GM21447 (cell line): ENCODE data around the gene VWC2L.

Source experiments
- ATAC-seq: cut with Tn5 transposase; IDR thresholded peaks from one replicate; pipeline ENCODE4 v1.9.1; 2021; ENCODE audit not compliant: unreplicated experiment

The VWC2L gene

GRCh38 chr2:214533541-214533940 lies 122.7 kb downstream of the VWC2L start:
- no peak for ATAC-seq

- ATAC-seq: no peak
Observed at GRCh38 chr2:214536625-214537024, 125.8 kb downstream of the VWC2L start.

DNA sequence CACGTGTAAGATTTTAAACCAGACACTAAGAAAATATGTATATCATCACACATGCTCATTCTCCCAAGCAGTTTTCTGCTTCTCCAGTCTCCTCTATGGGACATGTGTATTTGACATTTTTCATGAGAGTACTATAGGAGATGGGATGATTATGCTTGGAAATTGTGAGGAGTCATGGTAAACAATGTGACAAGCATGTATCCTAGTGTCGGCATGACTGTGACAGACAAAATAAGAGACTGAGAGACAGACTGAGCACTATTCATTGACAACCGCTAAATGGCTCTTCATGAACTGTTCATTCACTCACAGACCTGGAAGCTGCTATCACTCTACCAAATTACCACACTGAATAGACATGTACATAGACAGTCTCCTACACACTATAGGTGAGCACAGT lies 127.1 kb downstream of the VWC2L start:
- no peak for ATAC-seq

DNA sequence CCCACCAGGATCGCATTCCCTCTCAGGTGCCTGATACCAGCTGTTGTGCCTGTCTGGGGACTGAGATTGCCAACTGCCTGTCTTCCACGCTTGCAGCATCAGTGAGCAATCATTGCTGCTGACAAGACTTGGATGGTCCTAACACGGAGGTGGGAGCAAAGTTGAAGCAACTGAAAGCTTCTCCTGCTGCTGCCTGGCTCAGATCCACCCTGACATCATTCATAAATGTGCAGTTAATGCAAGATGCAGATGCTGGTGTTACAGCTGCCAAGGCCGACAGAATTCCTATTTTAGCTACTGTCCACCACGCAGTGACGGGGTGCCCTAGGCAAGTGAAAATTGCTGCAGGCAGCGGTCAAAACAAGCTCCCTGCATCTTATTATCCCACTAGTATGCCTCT lies 131.4 kb downstream of the VWC2L start:
- ATAC-seq: no peak

- ATAC-seq: no peak
Observed at GRCh38 chr2:214542866-214543265, 132.0 kb downstream of the VWC2L start.

- no peak for ATAC-seq
Observed at GRCh38 chr2:214543386-214543955, 132.6 kb downstream of the VWC2L start.

DNA sequence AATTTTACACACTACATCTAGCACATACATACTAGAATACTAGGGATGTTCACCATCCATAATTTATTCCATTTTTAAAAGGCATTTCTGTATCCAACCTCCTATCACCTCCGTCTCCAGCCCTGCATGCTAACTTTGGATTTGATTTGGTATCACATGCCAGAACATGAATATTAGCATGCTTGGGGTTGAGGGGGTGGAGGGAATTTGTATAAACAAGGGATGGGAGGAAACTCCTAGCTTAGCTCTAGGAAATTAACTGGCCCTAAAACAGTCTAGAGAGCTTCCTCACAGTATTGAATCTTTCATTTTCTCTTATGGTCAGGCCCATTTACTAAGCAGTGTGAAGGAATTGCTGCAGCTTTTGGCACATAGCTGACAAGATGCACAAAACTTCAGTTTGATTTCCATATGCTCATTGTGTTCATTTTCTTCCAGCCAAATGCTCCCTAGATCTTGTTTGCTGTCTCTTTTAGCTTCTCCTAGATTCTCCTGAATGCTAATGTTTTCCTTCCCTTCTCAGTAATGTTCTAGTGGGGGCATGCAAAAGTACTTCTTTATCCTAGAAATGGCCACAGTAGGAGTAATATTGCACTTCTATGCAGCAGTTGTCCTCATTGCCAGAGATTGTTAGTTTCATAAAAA lies 135.2 kb downstream of the VWC2L start:
- ATAC-seq: no peak

- ATAC-seq: no peak
Observed at GRCh38 chr2:214547931-214548330, 137.1 kb downstream of the VWC2L start.

GRCh38 chr2:214549946-214550345 lies 139.1 kb downstream of the VWC2L start:
- no peak for ATAC-seq

- ATAC-seq: no peak
Observed at GRCh38 chr2:214550786-214551185, 139.9 kb downstream of the VWC2L start.

GRCh38 chr2:214557884-214558283 lies 147.0 kb downstream of the VWC2L start:
- no peak for ATAC-seq

DNA sequence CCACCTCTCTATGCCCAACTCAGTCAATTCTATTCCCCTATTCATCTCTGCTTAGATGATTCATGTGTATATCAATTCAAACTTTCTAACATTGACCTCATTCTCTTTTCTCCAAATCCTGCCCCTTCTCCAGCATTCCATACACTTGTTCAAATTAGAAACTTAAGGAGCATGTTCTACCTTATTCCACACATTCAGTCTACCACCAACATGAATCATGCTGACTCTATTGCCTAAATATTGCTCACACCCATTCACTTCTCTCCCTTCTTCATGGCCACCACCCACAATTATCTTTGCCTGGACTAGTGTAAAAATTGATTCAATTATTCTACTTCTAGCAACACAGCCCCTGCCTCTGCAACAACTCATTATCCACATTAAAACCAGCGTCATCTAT lies 147.5 kb downstream of the VWC2L start:
- no peak for ATAC-seq

- ATAC-seq: no peak
Observed at GRCh38 chr2:214560176-214560575, 149.3 kb downstream of the VWC2L start.

DNA sequence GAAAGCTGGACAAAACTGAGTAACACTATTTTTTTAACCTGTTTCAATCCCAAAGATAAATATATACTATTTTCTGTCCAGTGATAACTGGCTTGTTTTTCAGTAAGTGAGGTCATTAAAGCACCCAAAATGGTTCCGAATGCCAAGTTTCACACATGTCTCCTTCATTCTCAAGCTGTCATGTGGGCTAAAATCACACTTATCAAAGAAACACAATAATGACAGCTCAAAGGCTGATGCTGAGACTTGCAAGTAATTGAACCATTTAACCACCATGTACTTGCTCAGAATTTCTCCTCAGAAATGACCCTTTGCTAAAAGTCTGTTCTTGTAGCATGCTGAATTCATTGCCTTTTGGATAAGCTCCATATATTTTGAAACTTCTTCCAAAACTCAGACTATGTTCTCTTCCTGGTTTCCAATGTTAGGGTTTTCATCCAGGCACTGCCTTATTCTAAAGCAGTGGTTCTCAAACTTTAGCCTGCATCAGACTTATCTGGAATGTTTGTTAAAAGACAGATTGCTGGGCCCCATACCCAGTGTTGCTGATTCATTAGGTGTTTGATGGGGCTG lies 149.8 kb downstream of the VWC2L start:
- ATAC-seq: no peak

DNA sequence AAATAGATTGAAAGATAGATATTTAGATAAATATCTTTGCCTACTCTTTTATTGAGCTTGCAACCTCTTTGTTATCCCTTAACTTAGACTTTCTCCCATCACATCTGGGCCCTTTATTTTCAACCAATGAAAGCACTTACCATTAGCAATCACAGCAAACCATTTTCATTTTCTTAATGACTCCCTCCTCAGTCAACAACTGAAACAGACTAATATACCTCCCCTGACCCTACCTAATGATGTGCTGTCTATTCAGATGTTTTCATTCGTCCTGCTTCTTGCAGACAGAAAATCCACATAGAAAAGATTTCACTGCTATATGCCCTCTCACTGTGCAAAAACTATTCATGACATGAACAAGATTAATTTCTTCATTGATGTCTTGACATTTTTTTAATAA lies 154.4 kb downstream of the VWC2L start:
- no peak for ATAC-seq

DNA sequence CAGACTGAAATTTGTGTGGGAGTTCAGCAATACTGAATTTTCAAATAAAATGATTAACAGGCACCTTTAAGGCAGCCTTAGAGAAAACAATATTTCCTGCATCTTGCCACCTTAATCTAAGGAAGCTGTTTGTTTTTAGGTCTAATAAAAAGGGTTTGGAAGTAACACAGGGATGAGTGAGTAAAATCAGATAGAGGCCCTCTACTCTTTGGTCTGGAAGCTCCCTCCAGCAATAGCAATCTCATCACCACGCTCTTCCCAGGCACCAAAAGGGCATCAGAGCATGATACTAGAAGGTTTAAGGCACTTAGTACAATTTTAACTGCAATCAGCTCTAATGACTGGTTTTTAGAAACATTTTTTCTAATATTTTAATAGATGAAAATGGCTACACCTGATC lies 155.6 kb downstream of the VWC2L start:
- no peak for ATAC-seq

DNA sequence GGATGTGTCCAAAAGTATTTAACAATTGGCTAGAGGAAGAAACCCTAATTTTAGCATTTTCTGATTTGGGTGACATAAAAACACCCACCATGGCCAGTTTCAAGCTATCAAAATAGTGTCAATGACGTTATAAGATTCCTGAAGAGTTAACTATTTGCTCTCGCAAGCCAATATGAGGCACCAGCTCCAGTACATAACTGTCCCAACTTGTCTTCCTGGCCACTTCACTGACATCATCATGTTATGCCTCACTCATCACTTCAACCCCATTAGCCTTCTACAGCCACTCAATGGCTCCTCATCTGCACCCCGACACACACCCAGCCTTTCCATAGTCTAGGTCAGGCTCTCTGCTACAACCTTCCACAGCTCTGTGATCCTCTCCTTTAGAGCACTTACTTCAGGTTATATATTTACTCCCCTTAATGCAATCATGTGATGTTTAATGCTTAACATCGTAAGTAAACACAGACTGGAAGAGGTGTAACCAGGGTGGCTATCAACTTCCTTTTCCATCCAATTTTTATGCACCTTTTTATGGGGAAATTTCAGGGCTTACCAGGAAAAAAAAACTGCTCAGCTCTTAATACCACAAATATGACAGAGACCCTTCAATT lies 158.7 kb downstream of the VWC2L start:
- ATAC-seq: no peak

DNA sequence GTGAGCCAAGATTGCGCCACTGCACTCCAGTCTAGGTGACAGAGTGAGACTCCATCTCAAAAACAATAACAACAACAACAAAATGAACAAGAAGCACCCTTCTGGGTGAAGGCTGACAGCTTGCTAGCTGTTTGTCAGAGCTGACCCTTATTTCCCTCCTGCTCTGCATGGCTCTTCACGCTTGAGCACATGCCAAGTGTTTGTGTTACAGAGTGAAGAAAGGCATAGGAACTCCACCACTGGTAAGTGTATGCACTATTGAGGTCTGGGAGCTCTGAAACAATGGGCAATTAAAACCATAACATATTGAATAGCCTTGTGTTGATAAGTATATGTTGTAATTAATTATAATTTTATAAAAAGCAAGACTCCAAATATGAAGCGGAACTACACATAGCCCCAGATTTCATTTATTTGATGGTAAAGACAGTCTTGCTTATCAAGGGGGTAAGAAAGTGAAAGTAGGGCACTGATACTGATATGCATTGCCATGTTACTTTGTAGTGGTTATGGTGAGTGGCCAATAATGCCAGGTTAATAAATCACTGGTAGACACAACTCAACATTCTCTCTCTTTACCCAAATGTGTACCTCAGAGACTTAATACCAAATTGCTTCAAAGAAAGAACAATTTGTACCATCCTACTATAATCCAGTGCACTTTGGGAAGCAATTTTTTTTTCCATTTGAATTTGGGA lies 163.4 kb downstream of the VWC2L start:
- ATAC-seq: no peak

- ATAC-seq: no peak
Observed at GRCh38 chr2:214575030-214575429, 164.2 kb downstream of the VWC2L start.

DNA sequence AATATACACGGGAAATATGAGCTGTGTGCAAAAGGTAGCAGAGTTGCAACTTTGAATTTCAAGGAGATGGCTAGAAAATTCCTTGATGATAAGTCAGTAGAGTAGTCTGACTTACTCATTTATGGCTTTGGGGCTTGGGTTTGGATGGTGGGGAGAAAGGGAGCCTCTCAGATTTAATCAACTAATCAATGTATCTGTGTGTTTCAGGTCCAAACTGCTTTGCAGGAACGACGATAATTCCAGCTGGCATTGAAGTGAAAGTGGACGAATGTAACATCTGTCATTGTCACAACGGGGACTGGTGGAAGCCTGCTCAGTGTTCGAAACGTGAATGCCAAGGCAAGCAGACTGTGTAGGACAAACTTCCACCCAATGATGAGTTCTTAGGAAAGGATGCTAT lies 164.6 kb downstream of the VWC2L start:
- ATAC-seq: no peak

- no peak for ATAC-seq
Observed at GRCh38 chr2:214577769-214578168, 166.9 kb downstream of the VWC2L start.

GRCh38 chr2:214578442-214578841 lies 167.6 kb downstream of the VWC2L start:
- no peak for ATAC-seq
